HG03135 (cell line): ENCODE data around the gene OXGR1.
"Not testable (repeated sequence)": the region's sequence is repeated elsewhere in the genome, so short reads cannot be mapped to it uniquely, and the experiment has no call there.

Experiments
- ATAC-seq: cut with Tn5 transposase; IDR thresholded peaks from one replicate; pipeline ENCODE4 v1.9.1; 2021; ENCODE audit warnings: mild to moderate bottlenecking, moderate library complexity; ENCODE audit not compliant: unreplicated experiment

OXGR1 gene

DNA sequence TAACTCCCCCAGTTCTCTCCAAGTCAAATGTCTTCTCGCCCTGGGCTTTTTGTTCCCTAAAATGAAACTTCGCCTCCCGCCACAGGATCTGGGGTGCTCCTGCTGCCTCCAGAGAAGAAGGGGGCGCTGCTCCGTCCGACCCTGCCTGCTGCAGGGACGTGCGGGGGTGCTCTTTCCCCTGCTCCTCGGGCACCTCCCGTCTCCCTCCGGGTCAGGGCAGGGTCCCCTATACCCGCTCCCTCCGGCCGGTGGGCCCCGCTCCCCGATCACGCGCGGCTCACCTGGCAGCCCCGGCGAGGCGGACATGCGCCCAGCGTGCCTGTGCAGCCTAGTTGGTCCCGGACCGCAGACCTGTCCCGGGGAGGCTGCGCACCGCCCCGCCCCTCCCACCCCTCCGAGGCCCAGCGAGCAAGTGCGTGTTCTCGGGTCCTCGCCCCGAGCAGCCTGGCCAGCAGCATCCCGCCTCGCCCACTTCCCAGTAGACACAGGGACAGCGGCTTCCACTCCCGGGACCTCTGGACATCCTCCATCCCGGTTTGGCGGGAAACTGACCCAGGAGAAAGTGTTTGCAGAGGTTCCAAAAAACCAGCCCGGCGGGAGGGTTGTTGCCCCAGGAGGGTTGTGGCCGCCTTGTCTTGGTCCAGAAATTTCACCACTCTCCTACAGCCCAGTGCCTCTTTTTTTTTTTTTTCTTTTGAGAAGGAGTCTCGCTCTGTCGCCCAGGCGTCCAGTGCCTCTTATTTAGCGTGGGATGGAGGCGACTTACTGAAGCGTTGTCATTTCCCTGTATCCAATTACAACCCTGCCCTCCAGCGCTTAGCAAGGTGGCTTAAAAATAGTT is at the start of gene OXGR1:
OXGR1 (minus strand) TSS at position 460 of the 841 bp plus-strand sequence. CDS start 6,717 bp downstream, outside the sequence.
- ATAC-seq, result no peak

DNA sequence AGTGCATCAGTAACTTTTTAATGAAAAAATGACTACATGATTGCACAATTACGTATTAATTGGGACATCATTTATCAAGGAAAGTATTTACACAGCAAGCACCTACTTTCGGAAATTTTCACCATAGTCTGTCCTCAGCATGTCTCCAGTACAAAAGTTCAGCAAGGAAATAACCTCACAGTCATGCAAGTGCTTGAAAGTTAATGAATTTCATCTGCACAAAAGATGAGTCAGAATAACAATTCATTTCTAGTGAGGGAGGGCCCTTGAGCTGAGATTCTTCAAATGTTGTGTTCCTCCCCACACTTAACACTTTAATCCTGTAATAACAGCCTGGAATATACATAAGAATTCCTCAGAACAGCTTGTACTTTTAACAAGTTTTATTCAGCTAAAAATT is 49.0 kb upstream of the OXGR1 start:
- no peak for ATAC-seq

GRCh38 chr13:97030705-97031452 is 36.6 kb upstream of the OXGR1 start:
- ATAC-seq, result no peak

DNA sequence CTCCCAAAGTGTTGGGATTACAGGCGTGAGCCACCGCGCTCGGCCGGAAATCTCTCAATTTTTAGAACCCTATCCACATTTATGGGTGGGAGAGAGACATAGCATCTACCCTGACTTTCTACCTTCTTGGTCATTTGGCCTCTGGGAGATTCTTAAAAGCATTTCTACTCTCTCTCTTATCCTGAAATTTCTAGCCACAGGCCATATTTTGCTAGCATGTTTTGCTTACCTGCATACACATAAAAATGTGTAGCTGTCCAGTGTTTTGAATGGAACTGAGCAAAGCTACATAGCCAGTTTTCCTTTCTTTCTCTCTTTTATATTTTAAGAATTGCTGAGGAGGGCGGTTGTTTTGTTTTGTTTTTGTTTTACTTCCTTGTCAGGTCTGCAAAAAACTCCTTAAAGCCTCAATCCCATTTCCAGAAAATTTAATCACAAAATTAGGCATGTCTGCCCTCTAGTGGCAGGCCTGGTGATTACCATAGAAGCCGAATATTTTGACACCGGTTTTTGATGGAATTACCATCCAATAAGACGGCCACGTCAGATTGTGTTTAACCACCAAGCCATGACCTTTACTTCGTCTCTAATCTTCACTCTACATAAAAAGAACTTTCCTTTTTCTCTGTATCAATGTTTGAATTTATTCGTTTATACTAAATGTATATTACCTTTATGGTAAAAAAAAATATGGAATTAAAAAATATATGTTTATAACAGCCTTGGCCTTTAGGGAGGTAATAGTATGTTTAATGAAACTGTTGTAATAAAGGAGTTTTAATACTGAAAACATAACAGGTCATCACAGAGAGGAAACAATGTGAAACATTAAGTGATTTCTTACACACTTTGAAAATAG is 34.4 kb upstream of the OXGR1 start:
- ATAC-seq, result no peak

GRCh38 chr13:97027162-97027554 is 32.9 kb upstream of the OXGR1 start:
- no peak for ATAC-seq

- no peak for ATAC-seq
Observed at GRCh38 chr13:97026531-97027161, 32.4 kb upstream of the OXGR1 start.

GRCh38 chr13:97023812-97024211 is 29.5 kb upstream of the OXGR1 start:
- ATAC-seq, result not testable (repeated sequence)

GRCh38 chr13:97023117-97023516 is 28.8 kb upstream of the OXGR1 start:
- no peak for ATAC-seq

GRCh38 chr13:97021241-97021640 is 27.0 kb upstream of the OXGR1 start:
- no peak for ATAC-seq

DNA sequence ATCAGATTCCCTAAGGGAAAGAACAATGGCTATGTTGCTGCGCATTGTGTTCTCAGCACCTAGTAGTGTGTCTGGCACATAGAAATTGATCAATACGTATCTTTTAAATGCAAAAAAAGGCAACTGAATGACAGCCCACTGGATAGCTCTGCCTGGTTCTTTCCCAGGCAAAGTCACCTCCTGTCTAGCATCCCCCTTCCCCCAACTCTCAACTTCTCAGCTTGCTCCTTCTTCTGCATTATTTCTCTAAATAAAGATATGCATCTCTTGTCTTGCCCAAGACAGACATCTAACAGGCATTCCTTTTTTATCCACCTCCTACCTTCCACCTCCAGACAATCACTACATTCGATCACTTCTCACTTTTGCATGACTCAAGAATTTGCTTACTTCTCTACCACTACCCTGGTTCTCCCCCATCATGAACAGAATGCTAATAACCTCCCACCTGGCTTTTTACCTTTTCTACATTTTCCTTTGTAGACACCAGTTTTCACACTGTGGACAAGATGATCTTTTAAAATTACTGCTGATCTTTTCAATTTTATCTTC is 26.5 kb upstream of the OXGR1 start:
- no peak for ATAC-seq

- ATAC-seq, result no peak
Observed at GRCh38 chr13:97020194-97020593, 25.9 kb upstream of the OXGR1 start.

- ATAC-seq, result no peak
Observed at GRCh38 chr13:97019236-97019635, 25.0 kb upstream of the OXGR1 start.

GRCh38 chr13:97018029-97018819 is 23.9 kb upstream of the OXGR1 start:
- no peak for ATAC-seq

- ATAC-seq, result no peak
Observed at GRCh38 chr13:97017322-97017721, 23.0 kb upstream of the OXGR1 start.

DNA sequence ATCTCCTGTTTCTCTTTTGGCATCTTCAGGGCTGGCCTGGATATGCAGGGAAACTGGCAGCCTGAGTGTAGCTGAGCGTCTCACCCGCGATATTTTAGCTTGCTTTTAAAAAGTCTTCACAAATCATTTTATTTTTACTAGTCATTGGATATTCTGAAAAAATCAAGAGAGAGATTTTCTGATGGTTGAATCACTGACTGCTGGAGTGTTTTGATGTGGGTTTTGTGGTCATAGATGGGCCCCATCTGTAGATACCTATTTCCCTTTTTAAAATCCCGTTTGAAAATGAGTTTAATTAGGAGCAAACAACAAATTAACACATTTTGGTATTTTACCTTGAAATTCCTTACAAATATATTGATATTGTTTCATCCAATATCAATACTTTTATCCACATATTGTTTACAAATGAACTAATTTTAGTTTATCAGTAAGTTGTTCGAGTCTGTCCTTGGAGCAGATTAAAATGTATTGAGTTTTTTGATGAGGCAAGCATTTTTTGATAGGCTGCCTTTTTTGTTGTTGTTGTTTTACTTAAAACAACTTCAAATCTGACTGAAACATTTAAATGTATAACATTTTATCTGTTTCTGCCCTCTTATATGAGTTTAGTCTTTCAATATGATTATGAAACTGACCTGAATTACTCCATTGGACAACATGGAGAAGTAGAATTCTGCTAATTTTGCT is 21.5 kb upstream of the OXGR1 start:
- ATAC-seq, result no peak

DNA sequence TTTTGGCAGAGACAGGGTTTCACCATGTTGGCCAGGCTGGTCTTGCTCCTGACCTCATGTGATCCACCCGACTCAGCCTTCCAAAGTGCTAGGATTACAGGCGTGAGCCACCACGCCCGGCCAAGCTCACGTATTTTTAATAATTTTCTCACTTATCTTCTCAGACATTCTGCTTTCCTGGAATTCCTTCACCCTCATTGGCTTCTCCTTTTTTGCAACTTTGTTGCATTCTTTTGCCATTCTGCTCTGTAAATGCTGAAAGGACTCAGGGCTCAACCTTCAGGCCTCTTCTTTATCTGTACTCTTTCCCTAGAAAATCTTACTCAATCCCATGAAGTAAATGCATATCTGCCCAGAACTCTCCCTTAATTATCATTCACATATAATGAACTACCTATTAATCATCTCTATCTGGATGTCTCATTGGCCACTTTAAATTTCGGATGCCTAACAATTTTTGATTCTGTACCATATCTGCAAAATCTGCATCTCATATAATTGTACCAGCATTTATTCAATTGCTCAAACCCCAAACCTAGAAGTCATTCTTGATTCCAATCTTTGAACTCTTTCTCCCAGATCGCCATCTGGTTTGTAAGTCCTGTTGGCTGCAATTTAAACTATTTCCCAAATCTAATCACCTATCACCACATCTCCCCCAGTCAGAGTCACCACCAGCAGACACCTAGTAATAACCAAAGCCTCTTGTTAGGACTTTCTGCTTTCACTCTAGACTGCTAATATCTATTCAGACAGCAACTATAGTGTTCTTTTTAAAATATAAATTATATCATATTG is 18.2 kb upstream of the OXGR1 start:
- ATAC-seq, result no peak

- ATAC-seq, result no peak
Observed at GRCh38 chr13:97011446-97012131, 17.3 kb upstream of the OXGR1 start.

GRCh38 chr13:97008643-97009042 is 14.4 kb upstream of the OXGR1 start:
- no peak for ATAC-seq
